NT2/D1 (cell line): Measurements from ENCODE around the gene ROBO2.
"Not testable (repeated sequence)": the region's sequence is repeated elsewhere in the genome, so short reads cannot be mapped to it uniquely, and the experiment has no call there.

ENCODE experiments used
- DNase-seq: peaks from one replicate; pipeline ENCODE4 v3.0.0-alpha.2; 2011; ENCODE audit warnings: low read depth, low spot score
- H3K27me3 ChIP-seq: 2 replicates; pipeline ENCODE4 v1.6.0; 2011; ENCODE audit warnings: mild to moderate bottlenecking; ENCODE audit not compliant: insufficient read length, insufficient read depth
- H3K36me3 ChIP-seq: 2 replicates; pipeline ENCODE4 v1.6.1; 2011; ENCODE audit warnings: mild to moderate bottlenecking, low read length, mixed read lengths; ENCODE audit not compliant: insufficient read depth, insufficient read length
- H3K4me1 ChIP-seq: 2 replicates; pipeline ENCODE4 v1.5.1; 2011; ENCODE audit not compliant: insufficient read depth, insufficient read length
- H3K4me3 ChIP-seq: 2 replicates; pipeline ENCODE4 v1.5.1; 2011; ENCODE audit warnings: low read depth; ENCODE audit not compliant: insufficient read length
- H3K9ac ChIP-seq: 2 replicates; pipeline ENCODE4 v1.6.0; 2011; ENCODE audit warnings: low read depth; ENCODE audit not compliant: insufficient read length
- H3K9me3 ChIP-seq: 2 replicates; pipeline ENCODE4 v1.5.1; 2011; ENCODE audit warnings: mild to moderate bottlenecking, low read length; ENCODE audit not compliant: insufficient read depth
- SUZ12 ChIP-seq: IDR thresholded peaks from 2 replicates; pipeline ENCODE4 v1.6.1; 2011; ENCODE audit not compliant: insufficient read length, insufficient read depth; ENCODE audit errors: extremely low read depth
- YY1 ChIP-seq: IDR thresholded peaks from 2 replicates; pipeline ENCODE4 v1.6.1; 2011; ENCODE audit not compliant: insufficient read length, insufficient read depth
- ZNF274 ChIP-seq: IDR thresholded peaks from 2 replicates; pipeline ENCODE4 v1.6.1; 2011; ENCODE audit warnings: mild to moderate bottlenecking, low read depth, low read length

ROBO2 gene

DNA sequence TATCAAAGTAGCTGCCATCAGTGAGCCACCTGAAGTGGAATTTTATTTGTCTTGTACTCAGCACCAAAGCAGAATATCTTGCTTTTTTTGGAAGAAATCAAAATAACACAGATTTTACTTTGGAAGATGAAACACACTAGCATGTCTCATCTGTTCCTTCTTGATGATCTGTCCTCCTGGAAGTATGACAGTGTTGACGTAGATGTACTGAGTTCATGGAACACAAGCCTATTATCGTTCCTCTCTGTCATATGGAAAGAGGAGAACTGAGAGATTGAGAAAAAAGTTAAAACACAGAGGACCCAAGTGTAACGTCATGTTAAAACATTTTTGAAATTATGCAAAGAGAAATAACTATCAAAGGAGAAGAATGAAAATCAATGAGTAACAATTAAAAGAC lies 340.2 kb downstream of the ROBO2 start:
- Histone ChIP-seq H3K36me3 (no peaks in the 10 kb centered on the region), H3K9ac (no peak overlapping the region), H3K9me3 (no peaks in the 10 kb centered on the region), H3K27me3 (no peaks in the 10 kb centered on the region), H3K4me1 (no peaks in the 10 kb centered on the region), H3K4me3 (no peak overlapping the region)
- no peak for DNase-seq
- TF ChIP-seq SUZ12 (no peak), YY1 (no peak), ZNF274 (no peak)

DNA sequence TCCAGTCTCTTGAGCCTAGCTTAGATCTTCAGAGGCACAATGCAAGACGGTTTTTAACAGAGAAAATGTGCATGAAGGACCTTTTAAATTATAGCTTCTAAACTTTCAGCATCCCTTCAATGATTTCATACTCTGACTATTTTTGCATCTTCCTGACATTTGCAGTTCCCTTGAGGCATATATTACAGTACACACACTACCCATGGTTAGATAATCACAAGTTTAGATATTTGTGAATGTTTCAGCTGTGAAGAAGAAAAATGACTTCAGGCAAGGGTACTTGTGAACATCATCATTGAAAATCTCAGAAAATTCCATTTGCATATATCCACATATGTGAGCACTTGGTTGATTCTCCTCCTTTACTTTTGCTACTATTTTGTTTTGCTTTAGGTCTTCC lies 341.5 kb downstream of the ROBO2 start:
- Histone ChIP-seq H3K4me3 (no peak overlapping the region), H3K27me3 (no peaks in the 10 kb centered on the region), H3K36me3 (no peaks in the 10 kb centered on the region), H3K9ac (no peak overlapping the region), H3K4me1 (no peaks in the 10 kb centered on the region), H3K9me3 (no peaks in the 10 kb centered on the region)
- DNase-seq = no peak
- TF ChIP-seq YY1 (no peak), ZNF274 (no peak), SUZ12 (no peak)

DNA sequence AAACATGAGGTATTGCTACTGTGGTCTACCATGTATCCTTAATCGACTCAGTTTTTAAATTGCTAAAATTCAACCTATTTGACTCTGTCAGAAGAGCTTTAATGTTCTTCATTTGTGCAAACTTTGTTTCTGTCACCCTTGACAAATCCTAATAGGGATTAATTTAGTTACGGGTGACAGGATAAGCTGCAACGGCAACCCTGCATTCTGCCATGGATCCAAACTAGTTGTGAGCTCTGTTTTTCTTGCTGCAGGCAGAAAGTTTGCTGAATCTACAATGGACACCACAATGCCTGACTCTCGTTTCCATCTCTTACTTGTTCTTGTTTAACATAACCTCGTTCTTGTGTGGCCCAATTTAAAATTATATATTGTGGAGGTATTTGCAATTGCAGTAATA lies 352.3 kb downstream of the ROBO2 start:
- no peak for DNase-seq
- TF ChIP-seq ZNF274 = no peak
- no peak for TF ChIP-seq SUZ12
- no peak for TF ChIP-seq YY1
- H3K27me3 ChIP-seq = no peaks in the 10 kb centered on the region
- H3K4me1 ChIP-seq = no peaks in the 10 kb centered on the region
- H3K4me3 ChIP-seq = no peak overlapping the region
- H3K9me3 ChIP-seq = no peaks in the 10 kb centered on the region
- H3K9ac ChIP-seq = no peak overlapping the region
- H3K36me3 ChIP-seq = no peaks in the 10 kb centered on the region

DNA sequence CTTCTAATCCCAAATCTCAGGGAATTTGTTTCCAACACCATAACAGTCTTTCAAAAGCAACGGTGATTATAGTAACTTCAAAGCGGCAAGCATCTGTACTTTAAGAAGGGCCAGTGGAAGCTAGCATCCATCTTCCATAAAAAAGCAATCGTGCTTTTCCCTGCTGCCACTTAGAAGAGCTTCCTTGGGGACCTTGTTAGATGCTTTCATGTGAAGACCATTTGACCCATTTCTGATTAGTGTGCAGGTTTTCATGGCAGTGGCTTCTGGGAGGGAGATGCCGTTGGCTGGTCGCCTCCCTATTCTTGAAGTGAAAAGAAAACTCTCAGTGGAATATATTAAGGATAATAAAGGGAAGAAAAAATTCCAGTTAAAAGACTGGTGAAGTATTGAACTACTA lies 354.1 kb downstream of the ROBO2 start:
- no peak for TF ChIP-seq SUZ12
- TF ChIP-seq ZNF274 = no peak
- no peak overlapping the region for H3K4me3 ChIP-seq
- no peaks in the 10 kb centered on the region for H3K36me3 ChIP-seq
- H3K4me1 ChIP-seq = no peaks in the 10 kb centered on the region
- no peaks in the 10 kb centered on the region for H3K9me3 ChIP-seq
- no peak for DNase-seq
- H3K9ac ChIP-seq = no peak overlapping the region
- no peaks in the 10 kb centered on the region for H3K27me3 ChIP-seq

- DNase-seq = no peak
- H3K4me3 ChIP-seq = no peak overlapping the region
- H3K9ac ChIP-seq = no peak overlapping the region
- H3K36me3 ChIP-seq = no peaks in the 10 kb centered on the region
- TF ChIP-seq ZNF274 (no peak), YY1 (no peak), SUZ12 (no peak)
- H3K9me3 ChIP-seq = no peaks in the 10 kb centered on the region
- H3K4me1 ChIP-seq = no peaks in the 10 kb centered on the region
- no peaks in the 10 kb centered on the region for H3K27me3 ChIP-seq
Measured at GRCh38 chr3:77404871-77405270, 365.0 kb downstream of the ROBO2 start.

GRCh38 chr3:77407441-77407840 lies 367.5 kb downstream of the ROBO2 start:
- Histone ChIP-seq H3K4me1 (no peaks in the 10 kb centered on the region), H3K27me3 (no peaks in the 10 kb centered on the region), H3K36me3 (no peaks in the 10 kb centered on the region), H3K4me3 (no peak overlapping the region), H3K9me3 (no peaks in the 10 kb centered on the region), H3K9ac (no peak overlapping the region)
- no peak for DNase-seq
- no peak for TF ChIP-seq ZNF274
- no peak for TF ChIP-seq YY1
- TF ChIP-seq SUZ12 = no peak

GRCh38 chr3:77410334-77410733 lies 370.4 kb downstream of the ROBO2 start:
- not testable (repeated sequence) for H3K4me1 ChIP-seq, H3K27me3 ChIP-seq, H3K4me3 ChIP-seq, DNase-seq, H3K9ac ChIP-seq, H3K36me3 ChIP-seq, H3K9me3 ChIP-seq

- H3K9me3 ChIP-seq = peaks cover 10% of the 10 kb centered on the region
- TF ChIP-seq ZNF274 (no peak), SUZ12 (no peak), YY1 (no peak)
- H3K36me3 ChIP-seq = no peaks in the 10 kb centered on the region
- no peak overlapping the region for H3K4me3 ChIP-seq
- H3K9ac ChIP-seq = no peak overlapping the region
- H3K27me3 ChIP-seq = no peaks in the 10 kb centered on the region
- no peak for DNase-seq
- no peaks in the 10 kb centered on the region for H3K4me1 ChIP-seq
Measured at GRCh38 chr3:77411334-77411733, 371.4 kb downstream of the ROBO2 start.
